Measurements from ENCODE around the gene SLC1A7.

SLC1A7 gene

DNA sequence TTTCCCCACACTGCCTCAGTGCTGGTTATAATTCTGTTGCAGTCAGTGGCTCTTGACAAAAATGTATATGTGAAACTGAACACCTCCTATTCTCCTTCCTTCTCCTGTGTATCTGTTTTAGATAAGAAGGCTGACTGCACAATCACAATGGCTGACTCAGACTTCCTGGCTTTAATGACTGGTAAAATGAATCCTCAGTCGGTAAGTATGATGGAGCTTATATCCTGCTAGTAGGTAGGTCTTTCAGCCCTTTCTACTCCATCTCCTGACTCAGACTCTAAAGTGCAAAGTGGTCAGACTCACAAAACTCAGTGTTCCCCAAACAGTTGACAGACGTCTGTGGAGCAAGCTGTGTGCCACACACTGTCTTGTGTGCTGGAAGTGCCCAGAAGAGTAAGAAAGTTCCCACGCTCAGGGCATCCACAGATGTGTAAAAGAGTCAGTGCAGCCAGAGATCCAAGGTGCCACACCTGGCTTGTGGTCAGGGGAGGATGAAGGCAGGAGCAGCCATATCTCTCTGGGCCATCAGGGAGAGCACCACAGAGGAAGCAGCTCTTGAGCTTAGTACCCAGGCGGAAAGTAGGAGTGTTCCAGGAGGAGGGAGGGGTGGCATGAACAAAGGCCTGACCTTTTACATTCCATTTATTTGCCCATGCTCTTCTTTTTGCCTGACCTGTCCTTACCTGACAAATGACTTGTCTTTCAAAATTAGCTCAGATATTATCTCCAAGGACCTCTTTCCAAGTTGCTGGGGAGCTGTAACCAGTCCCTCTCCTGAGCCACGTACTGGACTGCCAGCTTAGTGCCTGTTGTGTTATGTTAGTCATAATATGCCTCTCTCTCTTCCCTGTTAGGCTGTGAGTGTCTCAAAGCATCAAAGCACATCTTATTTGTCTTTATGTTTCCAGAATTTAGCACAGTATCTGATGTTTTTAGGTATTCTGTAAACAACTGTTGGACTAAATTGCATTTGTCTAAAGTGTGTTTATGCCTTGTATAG, 94.4 kb downstream of the SLC1A7 start:
- TF ChIP-seq, protein P1, sequence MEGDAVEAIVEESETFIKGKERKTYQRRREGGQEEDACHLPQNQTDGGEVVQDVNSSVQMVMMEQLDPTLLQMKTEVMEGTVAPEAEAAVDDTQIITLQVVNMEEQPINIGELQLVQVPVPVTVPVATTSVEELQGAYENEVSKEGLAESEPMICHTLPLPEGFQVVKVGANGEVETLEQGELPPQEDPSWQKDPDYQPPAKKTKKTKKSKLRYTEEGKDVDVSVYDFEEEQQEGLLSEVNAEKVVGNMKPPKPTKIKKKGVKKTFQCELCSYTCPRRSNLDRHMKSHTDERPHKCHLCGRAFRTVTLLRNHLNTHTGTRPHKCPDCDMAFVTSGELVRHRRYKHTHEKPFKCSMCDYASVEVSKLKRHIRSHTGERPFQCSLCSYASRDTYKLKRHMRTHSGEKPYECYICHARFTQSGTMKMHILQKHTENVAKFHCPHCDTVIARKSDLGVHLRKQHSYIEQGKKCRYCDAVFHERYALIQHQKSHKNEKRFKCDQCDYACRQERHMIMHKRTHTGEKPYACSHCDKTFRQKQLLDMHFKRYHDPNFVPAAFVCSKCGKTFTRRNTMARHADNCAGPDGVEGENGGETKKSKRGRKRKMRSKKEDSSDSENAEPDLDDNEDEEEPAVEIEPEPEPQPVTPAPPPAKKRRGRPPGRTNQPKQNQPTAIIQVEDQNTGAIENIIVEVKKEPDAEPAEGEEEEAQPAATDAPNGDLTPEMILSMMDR (IDR thresholded peaks at IDR 0.05; ENCODE audit: insufficient read depth, low read length, poor library complexity, severe bottlenecking) = no peak
- H3K4me3 ChIP-seq (replicated peaks; ENCODE audit: low read depth, low read length) = no peak overlapping the region
- no peaks in the 10 kb centered on the region for H3K27me3 ChIP-seq (replicated peaks; ENCODE audit: control insufficient read depth, insufficient read depth, low read length)
- H3K36me3 ChIP-seq (ENCODE audit: control insufficient read depth, insufficient read depth, low read length) = peaks cover 7% of the 10 kb centered on the region
- DNase-seq (ENCODE audit: extremely low read depth, insufficient read length) = no peak

DNA sequence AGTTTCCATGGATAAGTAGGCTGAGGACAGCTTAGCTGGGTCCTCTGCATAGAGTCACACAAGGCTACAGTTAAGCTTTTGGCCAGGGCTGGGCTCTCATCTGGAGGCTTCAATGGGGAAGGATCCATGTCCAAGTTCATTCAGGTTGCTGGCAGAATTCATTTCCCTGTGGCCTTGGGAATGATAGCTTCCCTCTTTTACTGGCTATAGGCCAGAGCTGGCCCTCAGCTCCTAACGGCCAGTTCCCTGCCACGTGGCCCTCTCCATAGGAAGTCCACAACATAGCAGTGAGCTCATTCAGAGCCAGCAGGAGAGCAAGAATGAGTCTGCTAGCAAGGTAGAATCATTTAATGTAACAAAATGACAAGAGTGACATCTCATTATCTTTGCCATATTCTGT, 95.5 kb downstream of the SLC1A7 start:
- H3K4me3 ChIP-seq (replicated peaks; ENCODE audit: low read depth, low read length) = no peak overlapping the region
- H3K27me3 ChIP-seq (replicated peaks; ENCODE audit: control insufficient read depth, insufficient read depth, low read length) = no peaks in the 10 kb centered on the region
- H3K36me3 ChIP-seq (ENCODE audit: control insufficient read depth, insufficient read depth, low read length) = peaks cover 7% of the 10 kb centered on the region
- no peak for DNase-seq (ENCODE audit: extremely low read depth, insufficient read length)
- TF ChIP-seq, protein P1 (IDR thresholded peaks at IDR 0.05; ENCODE audit: insufficient read depth, low read length, poor library complexity, severe bottlenecking) = no peak

DNA sequence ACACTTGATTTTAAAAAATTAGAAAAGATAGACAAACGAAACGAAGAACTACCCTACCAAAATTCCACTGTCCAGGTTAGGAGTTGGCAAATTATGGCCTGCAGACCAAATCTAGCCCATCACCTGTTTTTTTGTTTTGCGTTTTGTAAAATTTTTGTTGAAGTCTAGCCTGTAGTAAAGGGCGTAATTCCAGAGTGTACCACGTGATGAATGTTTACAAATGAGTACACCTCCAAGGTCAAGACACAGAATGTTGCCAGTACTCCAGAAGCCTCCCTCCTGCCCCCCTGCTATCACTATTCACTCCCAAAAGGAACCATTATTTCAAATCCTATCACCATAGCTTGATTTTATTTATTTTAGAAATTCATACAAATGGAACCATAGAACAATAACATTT, 97.5 kb downstream of the SLC1A7 start:
- TF ChIP-seq, protein P1 (IDR thresholded peaks at IDR 0.05; ENCODE audit: insufficient read depth, low read length, poor library complexity, severe bottlenecking) = no peak
- Histone ChIP-seq H3K27me3 (replicated peaks; ENCODE audit: control insufficient read depth, insufficient read depth, low read length) (no peaks in the 10 kb centered on the region), H3K36me3 (ENCODE audit: control insufficient read depth, insufficient read depth, low read length) (peaks cover 7% of the 10 kb centered on the region), H3K4me3 (replicated peaks; ENCODE audit: low read depth, low read length) (no peak overlapping the region)
- DNase-seq (ENCODE audit: extremely low read depth, insufficient read length) = no peak

DNA sequence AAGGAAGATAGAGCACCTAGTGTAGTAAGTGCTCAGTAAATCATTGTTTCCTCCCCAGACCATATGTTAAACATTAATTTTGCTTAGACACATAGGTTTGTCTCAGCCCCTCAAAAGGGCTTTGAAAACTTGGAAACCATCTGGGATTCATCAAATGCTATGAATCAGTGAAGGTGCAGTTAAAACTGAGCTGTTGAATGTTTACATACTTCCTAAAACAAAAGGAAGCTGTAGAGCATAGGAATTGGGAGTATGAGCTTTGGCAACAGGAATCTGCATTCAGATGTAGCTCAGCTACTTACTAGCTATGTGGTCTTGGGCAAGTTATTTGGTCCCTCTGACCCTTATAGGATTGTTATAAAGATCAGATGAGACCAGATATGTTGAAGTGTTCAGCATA, 99.2 kb downstream of the SLC1A7 start:
- no peaks in the 10 kb centered on the region for H3K27me3 ChIP-seq (replicated peaks; ENCODE audit: control insufficient read depth, insufficient read depth, low read length)
- peaks cover 12% of the 10 kb centered on the region for H3K36me3 ChIP-seq (ENCODE audit: control insufficient read depth, insufficient read depth, low read length)
- no peak for DNase-seq (ENCODE audit: extremely low read depth, insufficient read length)
- no peak overlapping the region for H3K4me3 ChIP-seq (replicated peaks; ENCODE audit: low read depth, low read length)
- TF ChIP-seq, protein P1 (IDR thresholded peaks at IDR 0.05; ENCODE audit: insufficient read depth, low read length, poor library complexity, severe bottlenecking) = no peak

DNA sequence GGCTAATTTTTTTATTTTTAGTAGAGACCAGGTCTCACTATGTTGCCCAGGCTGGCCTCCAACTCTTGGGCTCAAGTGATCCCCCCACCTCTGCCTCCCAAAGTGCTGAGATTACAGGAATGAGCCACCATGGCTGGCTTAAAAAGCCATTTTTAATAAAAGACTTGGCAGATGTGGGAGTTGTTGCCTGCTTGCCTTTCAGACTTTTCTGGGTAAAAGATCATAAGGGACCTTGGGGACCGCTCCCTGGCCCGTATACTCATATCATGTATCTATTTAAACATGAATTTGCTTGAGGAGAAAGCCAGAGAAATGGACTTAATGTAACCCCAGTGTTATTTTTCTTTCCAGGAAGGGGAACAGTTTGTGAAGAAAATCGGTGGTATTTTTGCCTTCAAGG, 103.9 kb downstream of the SLC1A7 start:
- Histone ChIP-seq H3K36me3 (ENCODE audit: control insufficient read depth, insufficient read depth, low read length) (peaks cover 8% of the 10 kb centered on the region), H3K4me3 (replicated peaks; ENCODE audit: low read depth, low read length) (no peak overlapping the region), H3K27me3 (replicated peaks; ENCODE audit: control insufficient read depth, insufficient read depth, low read length) (no peaks in the 10 kb centered on the region)
- no peak for DNase-seq (ENCODE audit: extremely low read depth, insufficient read length)
- TF ChIP-seq, protein P1 (IDR thresholded peaks at IDR 0.05; ENCODE audit: insufficient read depth, low read length, poor library complexity, severe bottlenecking) = no peak

All from GM06990 (cell line).